Inflammatory macrophage treated with lipopolysaccharide for 4 hours (primary cell): ENCODE measurements around the gene ASB10.

Experiments
- DNase-seq: peaks from one replicate; pipeline ENCODE4 v3.0.0-alpha.2; 2020

ASB10 gene

GRCh38 chr7:151157645-151158329, 29.3 kb downstream of the ASB10 start:
- DNase-seq = no peak

GRCh38 chr7:151152643-151153513, 34.2 kb downstream of the ASB10 start:
- DNase-seq = no peak

DNA sequence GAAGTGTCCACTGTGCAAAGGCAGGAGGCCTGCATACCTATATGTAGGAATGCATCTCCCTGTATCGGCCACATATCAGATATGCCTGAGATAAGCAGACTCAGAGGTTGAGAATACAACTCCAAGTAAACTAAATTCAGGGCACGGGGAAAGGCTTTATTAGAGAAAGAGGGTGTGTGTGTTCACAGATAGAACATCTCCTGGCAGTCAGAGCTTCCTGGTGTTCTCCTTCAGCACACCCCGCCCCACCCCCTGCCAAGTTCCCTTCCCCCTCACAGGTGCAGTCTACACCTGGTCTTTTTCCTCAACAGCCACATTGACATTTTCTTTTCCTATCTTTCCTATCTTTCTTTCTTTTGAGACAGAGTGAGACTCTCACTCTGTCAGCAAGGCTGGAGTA, 36.7 kb downstream of the ASB10 start:
- no peak for DNase-seq

GRCh38 chr7:151148319-151149259, 38.5 kb downstream of the ASB10 start:
- no peak for DNase-seq

DNA sequence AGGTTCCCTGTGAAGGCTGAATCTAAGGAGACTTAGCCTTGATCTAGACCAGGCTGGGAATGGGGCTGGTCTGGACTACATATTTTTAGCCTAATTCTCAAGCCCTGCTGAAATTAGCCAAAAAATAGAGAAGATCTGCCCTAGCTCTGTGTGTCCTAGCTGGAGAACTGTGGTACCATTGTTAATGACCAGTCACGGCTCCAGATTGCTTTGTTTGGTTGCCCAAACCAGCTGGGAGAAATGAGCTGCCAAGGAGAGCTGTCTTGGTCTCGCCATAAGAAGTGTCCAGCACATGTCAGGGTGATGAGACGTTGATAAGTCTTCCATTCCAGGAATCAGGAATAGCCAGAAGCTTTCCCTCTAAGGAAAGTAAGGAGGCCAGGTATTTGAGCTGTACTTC, 40.3 kb downstream of the ASB10 start:
- no peak for DNase-seq

DNA sequence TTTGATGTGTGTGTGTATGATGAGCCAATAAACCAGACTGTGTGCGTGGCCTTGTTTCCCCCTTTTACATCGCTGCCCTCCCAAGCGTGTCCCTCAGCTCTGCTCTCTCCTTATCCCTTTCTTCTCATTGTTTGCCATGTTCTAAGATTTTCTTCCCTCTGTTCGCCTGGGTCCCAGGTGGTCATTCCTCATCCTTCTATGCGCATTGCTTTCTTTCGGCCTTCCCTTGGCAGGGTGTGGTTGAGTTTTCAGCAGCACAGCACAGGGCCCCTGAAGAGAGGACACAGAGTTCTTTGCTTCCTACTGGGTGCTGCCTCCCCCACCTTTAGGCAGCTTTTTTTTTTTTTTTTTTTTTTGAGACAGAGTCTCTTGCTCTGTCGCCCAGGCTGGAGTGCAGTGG, 42.7 kb downstream of the ASB10 start:
- no peak for DNase-seq

- DNase-seq = no peak
Measured at GRCh38 chr7:151143261-151144015, 43.6 kb downstream of the ASB10 start.

GRCh38 chr7:151142686-151143040, 44.4 kb downstream of the ASB10 start:
- DNase-seq = no peak

DNA sequence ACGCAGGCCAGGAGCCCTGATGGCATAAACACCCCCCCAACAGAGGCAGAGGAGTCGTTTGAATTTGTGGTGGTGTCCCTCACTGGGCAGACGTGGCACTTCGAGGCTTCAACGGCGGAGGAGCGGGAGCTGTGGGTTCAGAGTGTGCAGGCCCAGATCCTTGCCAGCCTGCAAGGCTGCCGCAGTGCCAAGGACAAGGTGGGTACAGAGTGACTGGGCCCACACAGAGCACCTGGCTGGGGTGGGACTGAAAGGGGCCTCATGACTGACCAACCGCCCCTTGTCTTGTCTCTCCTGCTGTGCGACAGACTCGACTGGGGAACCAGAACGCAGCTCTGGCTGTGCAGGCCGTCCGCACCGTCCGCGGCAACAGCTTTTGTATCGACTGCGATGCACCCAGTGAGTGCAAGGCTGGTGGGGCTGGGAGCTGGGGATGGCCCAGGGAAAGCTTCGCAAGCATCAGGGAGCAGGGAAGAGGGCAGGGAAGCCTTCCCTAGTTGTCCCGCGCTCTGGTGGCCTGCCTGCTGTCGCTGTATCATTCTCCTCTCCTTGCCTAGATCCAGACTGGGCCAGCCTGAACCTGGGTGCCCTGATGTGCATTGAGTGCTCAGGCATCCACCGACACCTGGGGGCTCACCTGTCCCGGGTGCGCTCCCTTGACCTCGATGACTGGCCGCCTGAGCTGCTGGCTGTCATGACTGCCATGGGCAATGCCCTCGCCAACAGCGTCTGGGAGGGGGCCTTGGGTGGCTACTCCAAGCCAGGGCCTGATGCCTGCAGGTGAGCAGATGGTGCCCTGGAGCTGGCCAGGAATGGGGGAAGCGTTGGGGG, 45.0 kb downstream of the ASB10 start:
- no peak for DNase-seq

DNA sequence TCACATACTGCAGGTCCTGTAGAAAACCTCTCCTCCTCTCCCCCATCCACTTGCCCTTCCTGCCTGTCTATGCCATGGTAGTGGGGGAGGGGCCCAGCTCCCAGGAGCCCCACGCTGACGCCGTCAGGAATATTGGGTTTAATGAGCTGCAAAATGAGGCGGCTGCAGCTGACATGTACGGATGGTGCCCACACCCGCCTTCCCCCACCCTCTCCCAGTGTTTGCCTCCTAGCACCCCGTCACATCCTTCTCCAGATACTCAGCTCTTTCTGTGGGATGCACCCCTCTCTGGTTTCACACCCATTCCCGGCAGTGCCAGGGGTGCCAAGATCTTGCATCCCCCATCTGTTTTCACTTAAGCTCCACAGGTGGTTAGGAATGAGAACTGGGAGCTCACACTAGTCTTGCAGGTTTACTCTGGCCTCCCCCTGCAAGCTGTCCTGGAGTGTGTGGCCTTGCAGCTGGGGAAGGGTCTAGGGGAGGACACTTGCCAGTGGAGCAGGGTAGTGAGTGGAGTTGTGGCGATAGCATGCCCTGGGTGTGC, 45.7 kb downstream of the ASB10 start:
- DNase-seq = no peak

DNA sequence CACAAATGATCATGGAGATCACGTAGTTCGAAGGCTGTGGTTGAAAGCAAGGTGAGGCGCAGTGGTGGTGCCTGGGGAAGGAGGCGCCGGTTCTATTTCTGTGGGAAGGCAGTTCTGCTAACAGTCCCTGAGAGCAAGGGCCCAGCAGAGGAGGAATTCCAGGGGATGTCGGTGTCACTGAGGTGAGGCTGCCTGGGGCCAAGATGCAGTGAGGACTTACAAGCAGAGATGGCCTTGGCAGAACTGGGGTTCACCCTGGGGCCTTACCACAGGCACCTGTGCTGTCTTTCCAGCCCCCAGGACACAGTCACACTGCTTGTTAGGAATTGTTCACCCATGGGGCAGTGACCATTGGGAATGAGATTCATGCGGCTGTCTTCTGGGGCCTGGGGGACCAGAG, 46.2 kb downstream of the ASB10 start:
- DNase-seq = no peak

- no peak for DNase-seq
Measured at GRCh38 chr7:151139791-151140190, 47.3 kb downstream of the ASB10 start.

GRCh38 chr7:151139071-151139790, 47.8 kb downstream of the ASB10 start:
- DNase-seq = no peak

DNA sequence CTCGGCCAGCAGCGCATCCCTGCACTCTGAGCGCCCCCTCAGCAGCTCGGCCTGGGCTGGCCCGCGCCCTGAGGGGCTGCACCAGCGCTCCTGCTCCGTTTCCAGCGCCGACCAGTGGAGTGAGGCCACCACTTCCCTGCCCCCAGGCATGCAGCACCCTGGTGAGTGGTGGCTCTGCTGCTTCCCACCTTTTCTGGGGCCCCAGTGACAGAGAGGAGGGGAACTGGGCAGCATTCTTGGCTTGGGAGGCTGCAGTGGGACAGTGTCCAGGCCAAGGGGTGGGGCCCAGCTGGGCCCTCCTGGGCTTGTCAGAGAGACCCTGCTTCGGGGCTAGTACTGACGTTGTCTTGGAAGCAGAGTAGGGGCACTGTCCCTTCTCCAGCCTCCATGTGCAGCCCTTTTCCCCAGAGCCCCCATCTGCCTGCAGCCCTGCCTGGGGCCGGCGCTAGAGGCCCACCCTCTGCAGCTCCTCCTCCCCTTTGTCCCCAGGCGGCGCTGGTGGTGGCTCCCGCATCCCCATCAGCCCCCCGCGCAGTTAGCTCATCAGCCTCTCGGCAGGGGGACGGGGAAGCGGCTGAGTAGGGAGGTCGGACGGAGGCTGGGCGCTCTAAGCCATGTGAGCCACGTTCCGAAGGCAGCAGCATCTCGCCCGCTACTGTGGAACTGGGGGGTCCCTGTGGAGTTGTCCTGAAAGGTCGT, 48.7 kb downstream of the ASB10 start:
- no peak for DNase-seq

GRCh38 chr7:151137791-151138152, 49.3 kb downstream of the ASB10 start:
- no peak for DNase-seq

- no peak for DNase-seq
Measured at GRCh38 chr7:151137076-151137675, 49.9 kb downstream of the ASB10 start.

DNA sequence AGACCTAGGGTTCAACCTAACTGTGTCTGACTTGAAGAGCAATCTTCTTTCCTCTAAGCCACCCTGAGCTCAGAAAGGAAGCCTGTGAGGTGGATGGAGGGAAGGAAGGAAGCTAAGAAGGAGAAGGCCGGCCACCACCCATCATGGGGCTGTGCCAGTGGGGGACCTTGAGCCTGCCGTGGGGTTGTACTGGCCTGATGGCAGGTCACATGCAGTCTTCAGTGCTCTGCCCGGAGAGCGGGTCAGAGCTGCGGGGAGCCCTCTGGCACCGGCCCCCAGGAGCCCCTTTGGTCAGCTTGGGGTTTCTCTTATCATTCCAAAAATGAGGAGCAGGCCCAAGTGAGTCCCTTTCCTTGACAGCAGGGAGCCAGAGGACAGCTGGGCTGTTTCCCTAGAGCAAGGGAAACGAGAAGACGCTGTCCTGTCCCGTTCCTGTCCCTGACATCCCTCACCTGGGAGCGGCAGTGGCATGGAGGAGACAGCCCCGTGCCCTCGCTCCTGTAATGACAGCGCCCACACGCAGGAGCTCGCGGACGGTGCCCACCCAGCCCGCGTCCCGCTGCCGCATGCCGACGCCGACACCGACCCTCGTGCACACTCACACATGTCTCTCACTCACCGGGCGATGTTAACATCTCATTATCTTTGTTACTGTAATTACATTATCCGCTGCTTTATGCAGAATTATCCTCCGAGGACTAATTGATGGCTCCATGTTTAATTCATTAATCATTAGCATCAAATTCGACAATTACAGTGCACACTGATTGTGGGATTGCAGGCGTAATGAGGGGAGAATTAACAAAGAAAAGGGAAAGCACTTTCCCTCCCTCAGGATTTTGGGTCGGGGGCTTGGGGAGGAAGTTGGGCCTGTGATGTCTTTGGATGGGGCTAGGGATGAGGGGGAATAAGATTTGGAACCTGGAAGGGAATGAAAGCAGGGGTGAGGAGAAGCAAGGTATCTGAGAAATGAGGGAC, 50.9 kb downstream of the ASB10 start:
- DNase-seq = no peak

DNA sequence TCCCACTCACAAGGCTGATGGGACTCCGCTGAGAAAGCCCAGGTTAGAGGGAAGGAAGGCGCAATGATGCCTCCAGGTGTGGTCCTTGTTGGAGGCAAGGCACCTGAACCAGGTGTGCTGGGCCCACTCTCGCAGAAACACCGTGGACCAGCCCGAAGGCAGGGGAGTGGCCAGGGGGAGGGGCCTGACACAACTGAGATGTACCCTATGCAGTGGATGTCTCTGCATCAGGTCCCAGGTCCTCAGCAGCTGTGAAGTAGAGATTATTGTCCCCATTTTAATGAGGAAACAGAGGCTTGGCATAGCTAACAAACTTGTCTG, 51.6 kb downstream of the ASB10 start:
- DNase-seq = no peak
